Spinal cord (tissue), 10 donors: Measurements from ENCODE around the gene MCC. TPM values are rescaled to one million over a fixed set of nuclear protein-coding genes. Genes with fewer than 3 reads are reported as not detected.
A peak's percentile ranks its signal among the peaks of the same experiment; 100 is the strongest.

Source experiments
- DNase-seq, 6 donors: peaks; one replicate each; pipeline versions ENCODE4 v3.0.0 to v3.0.0-alpha.2; 2013 to 2015; ENCODE audit warnings: low spot score in 6 of 6, low read depth in 4 of 6
- H3K27ac ChIP-seq: one replicate; pipeline ENCODE4 v1.5.1; 2013; ENCODE audit warnings: low read depth, low read length, control low read depth
- H3K27me3 ChIP-seq: one replicate; pipeline ENCODE4 v1.6.1; 2013; ENCODE audit warnings: low read length; ENCODE audit not compliant: control insufficient read depth, insufficient read depth
- H3K36me3 ChIP-seq: one replicate; pipeline ENCODE4 v1.6.1; 2013; ENCODE audit warnings: low read length; ENCODE audit not compliant: control insufficient read depth, insufficient read depth
- H3K4me1 ChIP-seq: one replicate; pipeline ENCODE4 v1.6.1; 2013; ENCODE audit warnings: low read length; ENCODE audit not compliant: control insufficient read depth, insufficient read depth
- H3K4me3 ChIP-seq: one replicate; pipeline ENCODE4 v1.5.1; 2013; ENCODE audit warnings: low read depth, low read length, control low read depth
- H3K9me3 ChIP-seq: one replicate; pipeline ENCODE4 v1.6.1; 2013; ENCODE audit warnings: low read length; ENCODE audit not compliant: control insufficient read depth, insufficient read depth
- WGBS: methylation state at CpG from one replicate; pipeline ENCODE4 v1.1.5; 2013; ENCODE audit warnings: missing lambda C conversion rate; ENCODE audit not compliant: insufficient coverage; 5-methylcytosine and 5-hydroxymethylcytosine counted together
- polyA plus RNA-seq, 2 donors: library from polyadenylated mRNA; unstranded; fragments of 120-200 nt; gene quantifications; one replicate each; pipeline ENCODE4 v1.2.1, GENCODE V29; 2013; ENCODE audit not compliant: insufficient read length in 2 of 2
- total RNA-seq, 2 donors: library from RNA; depleted of rRNA in 1 of 2; stranded (reverse); fragments of 120-200 nt in 1 of 2; fragments of >200 nt in 1 of 2; gene quantifications; one replicate each; pipeline versions ENCODE4 v1.2.3 to v1.2.4, GENCODE V29; 2013 to 2014
- donor health status: healthy.

Gene MCC
- total and polyA plus RNA-seq, 4 donors, result 19.2 to 31.7 (median 26.6) TPM

- Histone ChIP-seq H3K36me3 (no peaks in the 10 kb centered on the region), H3K9me3 (peaks cover 1% of the 10 kb centered on the region), H3K27ac (no peak overlapping the region), H3K4me3 (no peak overlapping the region), H3K4me1 (no peaks in the 10 kb centered on the region), H3K27me3 (no peaks in the 10 kb centered on the region)
- no peak for DNase-seq
- 100% methylated on average over 1 of the region's 1 CpG for WGBS
Observed at GRCh38 chr5:113495422-113495841, 7.2 kb upstream of the MCC start.

DNA sequence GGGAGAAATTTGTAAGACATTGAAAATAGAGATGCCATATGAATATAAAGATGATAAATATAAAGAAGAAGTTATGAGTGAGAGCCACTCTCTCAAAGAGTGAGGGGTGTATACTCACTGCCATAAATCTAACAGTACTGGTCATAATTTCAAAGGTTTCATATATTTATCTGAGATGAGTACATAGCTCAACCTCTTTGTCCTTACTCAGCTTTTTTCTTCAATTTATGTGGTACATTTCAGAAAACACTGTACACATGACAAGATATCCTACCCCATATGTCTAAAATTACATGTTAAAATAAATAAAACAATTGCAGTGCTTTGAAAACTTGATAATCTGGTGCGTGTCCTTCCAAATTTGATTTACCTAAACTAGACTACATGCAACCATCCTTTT lies 5.2 kb upstream of the MCC start:
- H3K4me1 ChIP-seq, result peaks cover 5% of the 10 kb centered on the region
- peaks cover 3% of the 10 kb centered on the region for H3K9me3 ChIP-seq
- no CpG with 5 or more reads among the region's 1 CpG for WGBS
- no peaks in the 10 kb centered on the region for H3K36me3 ChIP-seq
- no peak overlapping the region for H3K4me3 ChIP-seq
- H3K27ac ChIP-seq, result no peak overlapping the region
- no peak for DNase-seq
- no peaks in the 10 kb centered on the region for H3K27me3 ChIP-seq

DNA sequence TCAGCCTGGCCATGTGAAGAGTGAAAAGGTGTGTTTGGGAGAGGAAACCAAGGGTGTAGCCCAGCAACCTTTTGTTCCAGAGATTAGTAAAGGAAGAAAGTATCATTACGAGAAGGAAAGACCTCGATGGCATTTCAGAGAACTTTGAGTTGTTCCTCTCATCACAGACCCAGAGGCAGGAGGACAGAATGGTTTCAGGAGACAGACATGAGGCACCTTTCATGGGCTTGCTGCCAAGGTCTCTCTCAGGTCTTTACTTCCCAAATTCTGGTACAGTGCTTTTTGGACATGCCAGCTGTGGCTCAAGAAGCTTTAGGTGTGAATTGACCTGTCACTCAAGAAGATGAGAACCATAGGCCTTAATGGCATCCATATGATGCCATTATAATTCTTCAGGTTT lies 2.8 kb upstream of the MCC start:
- H3K36me3 ChIP-seq, result no peaks in the 10 kb centered on the region
- no peak for DNase-seq
- 100% methylated on average over 1 of the region's 2 CpGs for WGBS
- H3K27ac ChIP-seq, result no peak overlapping the region
- peaks cover 7% of the 10 kb centered on the region for H3K27me3 ChIP-seq
- H3K4me3 ChIP-seq, result no peak overlapping the region
- H3K4me1 ChIP-seq, result peaks cover 14% of the 10 kb centered on the region
- H3K9me3 ChIP-seq, result peaks cover 3% of the 10 kb centered on the region

DNA sequence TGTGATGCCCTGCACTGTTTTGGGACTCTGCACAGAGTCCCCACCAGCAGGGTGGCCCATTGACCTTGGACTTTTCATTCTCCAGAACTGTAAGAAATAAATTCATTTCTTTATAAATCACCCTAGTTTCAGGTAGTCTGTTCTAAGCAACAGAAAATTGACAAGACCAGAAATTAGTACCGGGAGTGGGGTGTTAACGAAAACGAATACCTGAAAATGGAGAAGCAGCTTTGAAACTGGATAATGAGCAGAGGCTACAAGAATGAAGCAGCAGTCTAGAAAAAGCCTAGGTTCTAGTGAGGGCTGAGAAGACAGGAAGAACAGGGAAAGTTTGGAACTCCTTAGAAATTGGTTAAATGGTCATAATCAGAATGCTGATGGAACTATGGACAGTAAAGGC lies 2.1 kb upstream of the MCC start:
- Histone ChIP-seq H3K9me3 (peaks cover 3% of the 10 kb centered on the region), H3K4me3 (no peak overlapping the region), H3K36me3 (no peaks in the 10 kb centered on the region), H3K27me3 (peaks cover 10% of the 10 kb centered on the region), H3K27ac (no peak overlapping the region), H3K4me1 (peaks cover 14% of the 10 kb centered on the region)
- DNase-seq, result no peak
- 97% methylated on average over 3 of the region's 3 CpGs for WGBS

DNA sequence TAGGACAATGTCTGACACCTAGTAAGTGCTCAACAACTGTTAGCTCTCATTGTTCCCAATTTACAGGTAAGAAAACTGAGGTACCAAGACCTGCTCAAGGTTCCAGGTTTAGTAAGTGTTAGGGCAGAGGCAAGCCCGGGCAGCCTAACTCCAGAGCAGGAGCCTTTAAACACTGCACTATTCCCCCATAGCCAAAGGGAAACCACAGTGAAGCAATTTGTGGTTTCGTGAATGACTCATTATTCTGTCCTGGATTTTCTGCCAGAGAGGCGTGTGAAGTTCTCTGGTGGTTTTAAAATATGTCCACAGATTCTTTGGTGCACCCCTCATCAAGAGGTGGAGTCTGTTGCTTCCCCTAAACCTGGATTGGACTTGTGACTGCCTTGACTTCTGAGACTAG lies 1.0 kb upstream of the MCC start:
- H3K9me3 ChIP-seq, result peaks cover 3% of the 10 kb centered on the region
- no peak overlapping the region for H3K27ac ChIP-seq
- peak in 1 of 6 donors; percentile 3 for DNase-seq
- H3K4me3 ChIP-seq, result no peak overlapping the region
- peaks cover 10% of the 10 kb centered on the region for H3K27me3 ChIP-seq
- WGBS, result 71% methylated on average over 2 of the region's 3 CpGs
- H3K4me1 ChIP-seq, result peaks cover 14% of the 10 kb centered on the region
- no peaks in the 10 kb centered on the region for H3K36me3 ChIP-seq

DNA sequence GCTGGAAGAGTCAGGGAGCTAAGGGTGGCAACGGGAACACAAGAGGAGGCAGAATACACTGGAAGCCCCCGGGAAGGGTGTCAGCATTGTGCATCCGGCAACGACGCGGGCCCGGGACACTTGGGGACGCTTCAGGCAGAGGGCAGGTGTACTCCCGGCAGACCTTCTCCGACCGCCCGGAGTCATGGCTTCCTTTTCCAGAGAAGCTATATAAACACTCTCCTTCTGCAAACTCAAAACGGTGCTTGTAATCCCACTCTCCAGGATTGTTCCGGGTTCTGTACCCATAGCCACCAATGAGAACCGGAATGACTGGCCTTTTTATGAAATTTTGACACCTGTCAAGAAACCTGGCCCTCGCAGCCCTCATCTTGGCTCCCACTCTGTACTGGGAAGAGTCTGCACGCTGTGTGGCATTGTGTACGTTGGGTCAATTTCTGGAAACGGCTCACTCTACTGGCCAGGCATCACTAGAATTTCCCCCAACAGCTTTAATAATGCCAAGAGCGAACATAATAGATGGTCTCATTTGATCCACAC lies 462 bp upstream of the MCC start:
- 8% methylated on average over 17 of the region's 20 CpGs for WGBS
- no peak for DNase-seq
- Histone ChIP-seq H3K36me3 (no peaks in the 10 kb centered on the region), H3K27ac (peak overlapping the region; percentile 54), H3K4me3 (peak overlapping the region; percentile 85), H3K27me3 (peaks cover 10% of the 10 kb centered on the region), H3K9me3 (peaks cover 3% of the 10 kb centered on the region), H3K4me1 (peaks cover 14% of the 10 kb centered on the region)

DNA sequence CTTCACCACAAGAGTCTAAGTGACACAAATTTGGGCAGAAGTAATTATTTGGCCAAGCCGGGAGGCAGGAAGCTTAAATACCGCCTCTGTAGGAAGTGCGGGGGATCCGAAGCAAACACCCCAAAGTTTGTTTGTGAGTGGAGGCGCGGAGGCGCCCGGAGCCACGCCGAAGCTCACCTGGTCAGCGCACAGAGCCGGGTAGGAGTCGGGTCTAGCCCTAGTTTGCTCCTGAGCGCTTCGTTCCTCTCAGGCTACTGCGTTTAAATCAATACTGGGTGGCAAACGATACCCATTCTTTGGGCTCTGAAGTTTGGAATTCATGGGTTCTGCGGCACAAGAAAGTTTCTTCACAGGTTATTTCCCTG lies 855 bp downstream of the MCC start:
- peaks cover 14% of the 10 kb centered on the region for H3K4me1 ChIP-seq
- DNase-seq, result peak in 2 of 6 donors; percentile 10 to 17
- H3K4me3 ChIP-seq, result peak overlapping the region; percentile 85
- peaks cover 10% of the 10 kb centered on the region for H3K27me3 ChIP-seq
- H3K27ac ChIP-seq, result peak overlapping the region; percentile 45
- H3K36me3 ChIP-seq, result no peaks in the 10 kb centered on the region
- H3K9me3 ChIP-seq, result peaks cover 3% of the 10 kb centered on the region
- WGBS, result under 1% methylated on average over 18 of the region's 18 CpGs

DNA sequence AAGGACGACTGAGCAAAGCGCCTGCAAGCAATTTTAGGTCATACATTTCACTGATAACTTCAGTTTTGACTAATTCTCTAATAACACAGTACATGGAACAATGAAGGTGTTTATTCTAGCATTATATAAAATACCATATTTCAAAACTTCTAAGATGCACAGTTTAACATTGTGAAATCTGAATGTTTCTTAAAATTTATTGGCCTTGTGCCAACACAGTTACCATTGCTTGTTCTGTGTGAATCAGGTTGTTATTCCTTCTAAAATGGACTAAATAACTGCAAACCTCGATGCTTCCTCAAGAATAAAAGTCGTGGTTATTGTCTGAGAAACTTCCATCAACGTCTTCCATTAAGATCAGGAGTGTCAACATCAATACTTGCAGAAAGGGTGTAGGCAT lies 8.0 kb downstream of the MCC start:
- no CpG with 5 or more reads among the region's 5 CpGs for WGBS
- H3K4me3 ChIP-seq, result no peak overlapping the region
- H3K9me3 ChIP-seq, result no peaks in the 10 kb centered on the region
- no peak overlapping the region for H3K27ac ChIP-seq
- H3K4me1 ChIP-seq, result no peaks in the 10 kb centered on the region
- H3K36me3 ChIP-seq, result no peaks in the 10 kb centered on the region
- H3K27me3 ChIP-seq, result no peaks in the 10 kb centered on the region
- DNase-seq, result no peak

DNA sequence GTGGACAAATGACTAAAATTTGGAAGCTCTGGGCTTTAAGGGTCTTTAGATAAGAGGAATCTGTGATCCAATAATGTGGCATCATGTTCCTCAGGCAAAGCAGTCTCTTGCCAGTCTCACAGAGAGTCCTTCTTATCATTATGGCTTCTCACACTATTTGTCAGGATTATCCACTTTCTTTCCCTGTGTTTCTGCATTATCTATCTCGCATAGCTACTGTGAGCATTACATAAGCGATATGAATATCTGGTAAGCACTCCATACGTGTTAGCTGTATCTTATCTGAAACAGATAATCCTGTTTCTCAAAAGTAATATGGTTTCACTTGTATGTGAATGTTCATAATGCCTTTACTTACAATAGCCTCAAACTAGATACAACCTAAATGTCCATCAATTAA lies 9.6 kb downstream of the MCC start:
- Histone ChIP-seq H3K36me3 (no peaks in the 10 kb centered on the region), H3K4me1 (no peaks in the 10 kb centered on the region), H3K9me3 (no peaks in the 10 kb centered on the region), H3K4me3 (no peak overlapping the region), H3K27me3 (no peaks in the 10 kb centered on the region), H3K27ac (no peak overlapping the region)
- no peak for DNase-seq
- 100% methylated on average over 1 of the region's 3 CpGs for WGBS

GRCh38 chr5:113474100-113474728 lies 14.0 kb downstream of the MCC start:
- H3K9me3 ChIP-seq, result no peaks in the 10 kb centered on the region
- no peak overlapping the region for H3K4me3 ChIP-seq
- no peaks in the 10 kb centered on the region for H3K4me1 ChIP-seq
- no peaks in the 10 kb centered on the region for H3K27me3 ChIP-seq
- DNase-seq, result no peak
- no peaks in the 10 kb centered on the region for H3K36me3 ChIP-seq
- WGBS, result 50% methylated on average over 4 of the region's 5 CpGs
- H3K27ac ChIP-seq, result no peak overlapping the region
